NCI-H82 treated with DMSO at 0.1 percent for 48 hours (cell line): ENCODE data around the gene CANX.

Experiments
- DNase-seq: peaks from one replicate; lab custom pipeline; 2025; ENCODE audit not compliant: unreplicated experiment; lab: John Stamatoyannopoulos, UW

The CANX gene

GRCh38 chr5:179749857-179750508, 51.2 kb downstream of the CANX start:
- no peak for DNase-seq

- DNase-seq, result no peak
These were observed 55.2 kb downstream of the CANX start for GRCh38 chr5:179753971-179754370.

GRCh38 chr5:179755022-179755421, 56.3 kb downstream of the CANX start:
- DNase-seq, result no peak

- DNase-seq, result no peak
These were observed 60.2 kb downstream of the CANX start for GRCh38 chr5:179758955-179759354.

GRCh38 chr5:179759581-179760551, 61.1 kb downstream of the CANX start:
- DNase-seq, result no peak

- DNase-seq, result peak; percentile 4
These were observed 63.5 kb downstream of the CANX start for GRCh38 chr5:179762079-179762780.

- DNase-seq, result no peak
These were observed 64.0 kb downstream of the CANX start for GRCh38 chr5:179762781-179763176.

GRCh38 chr5:179763215-179763945, 64.6 kb downstream of the CANX start:
- DNase-seq, result no peak

- no peak for DNase-seq
These were observed 65.3 kb downstream of the CANX start for GRCh38 chr5:179764056-179764455.

- DNase-seq, result no peak
These were observed 66.6 kb downstream of the CANX start for GRCh38 chr5:179765400-179765799.

- no peak for DNase-seq
These were observed 67.4 kb downstream of the CANX start for GRCh38 chr5:179766021-179766725.

GRCh38 chr5:179766726-179767455, 68.1 kb downstream of the CANX start:
- DNase-seq, result no peak

GRCh38 chr5:179767496-179768100, 68.8 kb downstream of the CANX start:
- no peak for DNase-seq

GRCh38 chr5:179768326-179769085, 69.7 kb downstream of the CANX start:
- DNase-seq, result no peak

- no peak for DNase-seq
These were observed 70.5 kb downstream of the CANX start for GRCh38 chr5:179769271-179769670.

GRCh38 chr5:179769796-179770195, 71.0 kb downstream of the CANX start:
- no peak for DNase-seq

- no peak for DNase-seq
These were observed 72.6 kb downstream of the CANX start for GRCh38 chr5:179771311-179771895.

- DNase-seq, result no peak
These were observed 73.6 kb downstream of the CANX start for GRCh38 chr5:179772351-179772750.
